A549 (cell line): ENCODE results near the gene ZWILCH. TPM values are rescaled to one million over a fixed set of nuclear protein-coding genes. Genes with fewer than 3 reads are reported as not detected.
"Not testable (repeated sequence)": the region's sequence is repeated elsewhere in the genome, so short reads cannot be mapped to it uniquely, and the experiment has no call there.

Experiments used
- ATAC-seq, 2 experiments: fragments of 200-7000 bp in 1 of 2; fragments of >200 bp in 1 of 2; cut with Nextera tagmentation in 1 of 2; cut with Tn5 transposase in 1 of 2; 3 replicates each; pipeline versions ENCODE4 v1.8.0 to v1.9.1; 2018 to 2020; ENCODE audit warnings: mild to moderate bottlenecking in 1 of 2, moderate library complexity in 1 of 2
- CTCF ChIA-PET: fragments of 300-600 bp; sonication (Branson Sonifier 250); formaldehyde crosslinking; extraction: SDS; loops from one replicate; lab custom pipeline; 2021; ENCODE audit warnings: antibody characterized with exemption, inconsistent platforms; lab: Yijun Ruan, JAX
- POLR2A ChIA-PET: fragments of 350-600 bp; formaldehyde crosslinking; extraction: SDS; loops from one replicate; lab custom pipeline; 2021; ENCODE audit warnings: antibody characterized with exemption, inconsistent platforms; lab: Yijun Ruan, JAX
- DNase-seq, 2 experiments: peaks; one replicate each; pipeline versions ENCODE4 v3.0.0 to v3.0.0-alpha.2; 2011 to 2016; ENCODE audit warnings: low read depth in 1 of 2, low spot score in 1 of 2
- FAIRE-seq: peaks from 2 replicates; lab custom pipeline; 2011; peaks lifted over from hg19 to GRCh38; lab: Jason Lieb, UNC
- H3K27ac ChIP-seq, 2 experiments: fragments of >200 bp; sonication (Bioruptor Twin); formaldehyde crosslinking; 3 replicates each; pipeline ENCODE4 v1.5.1; 2016 to 2017
- H3K4me1 ChIP-seq: fragments of >200 bp; sonication (Bioruptor Twin); formaldehyde crosslinking; 3 replicates; pipeline ENCODE4 v1.6.1; 2016
- H3K4me2 ChIP-seq: fragments of >200 bp; sonication (Bioruptor Twin); formaldehyde crosslinking; 3 replicates; pipeline ENCODE4 v1.6.1; 2016
- H3K4me3 ChIP-seq: fragments of >200 bp; sonication (Bioruptor Twin); formaldehyde crosslinking; 3 replicates; pipeline ENCODE4 v1.5.1; 2016
- H3K9me3 ChIP-seq: fragments of >200 bp; sonication (Bioruptor Twin); formaldehyde crosslinking; 3 replicates; pipeline ENCODE4 v1.6.1; 2016
- ATOH8 ChIP-seq: fragments of 250-450 bp; sonication (Bioruptor Pico); IDR thresholded peaks from 2 replicates; pipeline ENCODE4 v1.5.0; 2020; ENCODE audit warnings: low read depth, mild to moderate bottlenecking, moderate library complexity
- CEBPB ChIP-seq, 2 experiments: fragments of >200 bp in 1 of 2; sonication (Bioruptor Twin) in 1 of 2; formaldehyde crosslinking in 1 of 2; IDR thresholded peaks; 2 replicates each; pipeline ENCODE4 v1.6.1; 2012 to 2016
- FOXS1 ChIP-seq: fragments of 250-450 bp; sonication (Bioruptor Pico); IDR thresholded peaks from 2 replicates; pipeline ENCODE4 v1.5.0; 2020; ENCODE audit warnings: mild to moderate bottlenecking, moderate library complexity
- HDAC2 ChIP-seq: fragments of 200-600 bp; sonication (generic); IDR thresholded peaks from 2 replicates; pipeline ENCODE4 v1.6.1; 2016
- HOXB13 ChIP-seq: fragments of 250-450 bp; sonication (Bioruptor Pico); IDR thresholded peaks from 2 replicates; pipeline ENCODE4 v1.5.0; 2020; ENCODE audit warnings: low read depth, mild to moderate bottlenecking, moderate library complexity
- MAFK ChIP-seq: fragments of 450-650 bp; IDR thresholded peaks from 2 replicates; pipeline ENCODE4 v1.6.1; 2014; ENCODE audit not compliant: partially characterized antibody
- POLR2A ChIP-seq: IDR thresholded peaks from 2 replicates; pipeline ENCODE4 v1.6.1; 2012; ENCODE audit warnings: mild to moderate bottlenecking, low read length
- TFCP2L1 ChIP-seq: fragments of 250-450 bp; sonication (Bioruptor Pico); IDR thresholded peaks from 2 replicates; pipeline ENCODE4 v1.5.0; 2021; ENCODE audit warnings: mild to moderate bottlenecking
- ZC3H11A ChIP-seq: fragments of 450-650 bp; IDR thresholded peaks from 2 replicates; pipeline ENCODE4 v1.6.1; 2014; ENCODE audit warnings: antibody characterized with exemption, mild to moderate bottlenecking
- ZSCAN20 ChIP-seq: fragments of 250-450 bp; sonication (Bioruptor Pico); IDR thresholded peaks from 2 replicates; pipeline ENCODE4 v1.8.0; 2022; ENCODE audit warnings: mild to moderate bottlenecking, moderate library complexity
- WGBS: methylation state at CpG from one replicate; pipeline ENCODE4 v1.1.6; 2017; ENCODE audit errors: missing lambda C conversion rate; 5-methylcytosine and 5-hydroxymethylcytosine counted together
- polyA plus RNA-seq, 4 experiments: library from polyadenylated mRNA; depleted of rRNA in 3 of 4; stranded (reverse); fragments of >200 nt; fragmentation: RNase III in 1 of 4; extraction: RNeasy Plus Mini Kit Qiagen cat#74134 plus additional on column Dnase treatment in 1 of 4; gene quantifications; 2 replicates in 3 of 4; 3 replicates in 1 of 4; pipeline ENCODE4 v1.2.3, GENCODE V29; 2011 to 2017

The ZWILCH gene
- polyA plus RNA-seq, 2 of the 4 experiments (the other 2 are of a cell fraction): 49.4 to 70.9 TPM

- H3K9me3 ChIP-seq, H3K4me3 ChIP-seq, ATAC-seq, DNase-seq, FAIRE-seq, POLR2A ChIA-PET, CTCF ChIA-PET: not testable (repeated sequence)
- WGBS: 94% methylated on average over 6 of the region's 6 CpGs
- H3K27ac ChIP-seq: peak overlapping the region in 1 of 2 experiments; percentile 33; a peak in 1 of 6 replicates
- peak; percentile 75 for TF ChIP-seq ZC3H11A
- peaks cover 27% of the 10 kb centered on the region for H3K4me1 ChIP-seq
- peak overlapping the region; percentile 20; the same call in 2 of the 3 replicates for H3K4me2 ChIP-seq
Measured at GRCh38 chr15:66461294-66461693, 43.8 kb upstream of the ZWILCH start.

- peaks cover 25% of the 10 kb centered on the region for H3K4me1 ChIP-seq
- ChIA-PET POLR2A (no interaction called here), CTCF (interaction anchor here (0.7 to 0.9 kb wide), 2 partner anchors 11 to 144 kb away, joined by 3 to 4 read pairs; no protein-coding TSS in a partner anchor)
- DNase-seq (no peak), FAIRE-seq (peak; percentile 13), ATAC-seq (no peak)
- no peak overlapping the region for H3K4me3 ChIP-seq
- 90% methylated on average over 2 of the region's 2 CpGs for WGBS
- peak overlapping the region; percentile 20; the same call in 2 of the 3 replicates for H3K4me2 ChIP-seq
- H3K27ac ChIP-seq: peak overlapping the region in 1 of 2 experiments; percentile 33; a peak in 1 of 6 replicates
- TF ChIP-seq FOXS1 (no peak), ZSCAN20 (CRISPR knock-in tag) (no peak), MAFK (no peak), CEBPB (IDR thresholded peaks at IDR 0.05) (peak in 1 of 2 experiments; percentile 18; a peak in 1 of 4 replicates), TFCP2L1 (no peak)
- no peaks in the 10 kb centered on the region for H3K9me3 ChIP-seq
Measured at GRCh38 chr15:66461917-66462316, 43.2 kb upstream of the ZWILCH start.

DNA sequence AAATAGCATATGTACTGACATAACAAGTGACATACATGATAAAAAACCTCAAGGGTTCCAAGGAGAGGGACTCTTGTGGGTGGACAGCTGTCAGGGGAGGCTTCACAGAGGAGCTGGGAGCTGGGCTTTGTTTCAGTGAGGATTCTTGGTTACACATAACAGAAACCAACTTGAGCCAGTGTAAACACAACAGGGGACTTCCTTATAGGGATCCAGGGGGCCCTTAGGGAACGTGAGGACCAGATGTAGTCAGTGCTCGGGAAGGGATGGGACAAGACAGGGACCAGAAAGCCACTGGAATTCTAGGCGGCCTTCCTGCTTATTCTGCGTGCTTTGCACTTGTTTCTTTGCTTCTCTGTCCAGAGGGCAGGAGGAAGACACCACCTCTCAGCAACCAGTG is 42.5 kb upstream of the ZWILCH start:
- peak in 1 of 2 experiments; percentile 36; a peak in 3 of 6 replicates for ATAC-seq
- 79% methylated on average over 4 of the region's 4 CpGs for WGBS
- no peak for DNase-seq
- H3K4me1 ChIP-seq: peaks cover 25% of the 10 kb centered on the region
- no peaks in the 10 kb centered on the region for H3K9me3 ChIP-seq
- ChIA-PET POLR2A (no interaction called here), CTCF (interaction anchor here (0.6 to 0.9 kb wide), 2 partner anchors 10 to 62 kb away, joined by 3 read pairs; no protein-coding TSS in a partner anchor)
- no peak overlapping the region; the same call in 2 of the 3 replicates for H3K4me2 ChIP-seq
- FAIRE-seq: no peak
- H3K4me3 ChIP-seq: no peak overlapping the region
- TF ChIP-seq POLR2A (no peak), ATOH8 (no peak), HOXB13 (CRISPR knock-in tag) (no peak), HDAC2 (no peak)
- no peak overlapping the region for H3K27ac ChIP-seq

DNA sequence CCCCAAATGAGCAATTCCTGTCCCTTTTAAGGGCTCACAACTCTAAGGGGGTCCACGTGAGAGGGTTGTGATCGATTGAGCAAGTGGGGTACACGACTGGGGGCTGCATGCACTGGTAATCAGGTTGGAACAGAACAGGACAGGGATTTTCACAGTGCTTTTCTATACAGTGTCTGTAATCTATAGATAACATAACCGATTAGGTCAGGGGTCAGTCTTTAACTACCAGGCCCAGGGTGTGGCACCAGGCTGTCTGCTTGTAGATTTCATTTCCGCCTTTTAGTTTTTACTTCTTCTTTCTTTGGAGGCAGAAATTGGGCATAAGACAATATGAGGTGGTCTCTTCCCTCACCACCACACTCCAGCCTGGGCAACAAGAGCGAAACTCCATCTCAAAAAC is 39.8 kb upstream of the ZWILCH start:
- not testable (repeated sequence) for DNase-seq
- 94% methylated on average over 6 of the region's 6 CpGs for WGBS

GRCh38 chr15:66467162-66468040 is 37.7 kb upstream of the ZWILCH start:
- CTCF ChIA-PET: interaction anchor here (0.8 to 4.7 kb wide), 6 partner anchors 13 to 34 kb away, joined by 3 to 24 read pairs (median 4); partner anchors contain the start of gene SNAPC5
- H3K27ac ChIP-seq, H3K4me2 ChIP-seq, H3K4me1 ChIP-seq, H3K4me3 ChIP-seq, H3K9me3 ChIP-seq, POLR2A ChIA-PET, ATAC-seq, DNase-seq: not testable (repeated sequence)
- WGBS: 93% methylated on average over 11 of the region's 11 CpGs
- FAIRE-seq: peak; percentile 46

More for the DNA sequence above, 39.8 kb upstream of the ZWILCH start:
- CTCF ChIA-PET, H3K4me2 ChIP-seq, POLR2A ChIA-PET, H3K27ac ChIP-seq, ATAC-seq, FAIRE-seq, H3K9me3 ChIP-seq, H3K4me3 ChIP-seq: not testable (repeated sequence)
- peaks cover 18% of the 10 kb centered on the region for H3K4me1 ChIP-seq

- POLR2A ChIA-PET, H3K27ac ChIP-seq, H3K9me3 ChIP-seq, FAIRE-seq, H3K4me2 ChIP-seq, DNase-seq, H3K4me3 ChIP-seq, ATAC-seq: not testable (repeated sequence)
- H3K4me1 ChIP-seq: peaks cover 14% of the 10 kb centered on the region
- CTCF ChIA-PET: interaction anchor here (0.8 to 4.7 kb wide), 7 partner anchors 12 to 84 kb away, joined by 3 to 24 read pairs (median 4); partner anchors contain the start of genes MAP2K1 and SNAPC5
- WGBS: 92% methylated on average over 4 of the region's 4 CpGs
Measured at GRCh38 chr15:66470825-66471224, 34.3 kb upstream of the ZWILCH start.
